HEK293 (cell line): ENCODE data around the gene GPATCH4.

ENCODE experiments used
- GLIS2 ChIP-seq: fragments of 450-650 bp; formaldehyde crosslinking; IDR thresholded peaks from 2 replicates; pipeline ENCODE4 v1.5.1; 2016; ENCODE audit warnings: missing biosample characterization, missing genetic modification characterization
- IKZF3 ChIP-seq: fragments of 450-650 bp; IDR thresholded peaks from 2 replicates; pipeline ENCODE4 v1.5.0; 2018; ENCODE audit warnings: missing biosample characterization, mild to moderate bottlenecking, missing genetic modification characterization, moderate library complexity
- SCRT1 ChIP-seq: fragments of 450-650 bp; formaldehyde crosslinking; IDR thresholded peaks from 2 replicates; pipeline ENCODE4 v1.5.1; 2016; ENCODE audit warnings: missing biosample characterization, missing genetic modification characterization, borderline replicate concordance
- ZBTB1 ChIP-seq: fragments of 450-650 bp; formaldehyde crosslinking; IDR thresholded peaks from 2 replicates; pipeline ENCODE4 v1.5.1; 2016; ENCODE audit warnings: missing biosample characterization, missing genetic modification characterization
- ZBTB7A ChIP-seq: fragments of 450-650 bp; formaldehyde crosslinking; IDR thresholded peaks from 2 replicates; pipeline ENCODE4 v1.5.1; 2016; ENCODE audit warnings: low read depth, missing biosample characterization, missing genetic modification characterization
- ZFP69B ChIP-seq: fragments of 450-650 bp; formaldehyde crosslinking; IDR thresholded peaks from 2 replicates; pipeline ENCODE4 v1.5.1; 2016; ENCODE audit warnings: missing biosample characterization, missing genetic modification characterization
- ZNF23 ChIP-seq: fragments of 450-650 bp; formaldehyde crosslinking; IDR thresholded peaks from 2 replicates; pipeline ENCODE4 v1.5.1; 2016; ENCODE audit warnings: missing biosample characterization, missing genetic modification characterization, borderline replicate concordance
- ZNF24 ChIP-seq: fragments of 450-650 bp; formaldehyde crosslinking; IDR thresholded peaks from 2 replicates; pipeline ENCODE4 v1.5.1; 2016; ENCODE audit warnings: missing biosample characterization, missing genetic modification characterization
- ZNF248 ChIP-seq: fragments of 450-650 bp; formaldehyde crosslinking; IDR thresholded peaks from 2 replicates; pipeline ENCODE4 v1.5.1; 2017; ENCODE audit warnings: missing biosample characterization, missing genetic modification characterization
- ZNF335 ChIP-seq: fragments of 450-650 bp; formaldehyde crosslinking; conservative IDR thresholded peaks from 2 replicates; pipeline ENCODE4 v1.5.1; 2016; ENCODE audit warnings: missing biosample characterization, missing genetic modification characterization
- ZNF423 ChIP-seq: fragments of 450-650 bp; formaldehyde crosslinking; IDR thresholded peaks from 2 replicates; pipeline ENCODE4 v1.5.1; 2016; ENCODE audit warnings: missing biosample characterization, missing genetic modification characterization
- ZNF521 ChIP-seq: fragments of 450-650 bp; formaldehyde crosslinking; IDR thresholded peaks from 2 replicates; pipeline ENCODE4 v1.5.1; 2017; ENCODE audit warnings: missing biosample characterization, mild to moderate bottlenecking, missing genetic modification characterization
- ZNF558 ChIP-seq: fragments of 450-650 bp; formaldehyde crosslinking; IDR thresholded peaks from 2 replicates; pipeline ENCODE4 v1.5.1; 2016; ENCODE audit warnings: missing biosample characterization, missing genetic modification characterization
- ZNF621 ChIP-seq: fragments of 450-650 bp; formaldehyde crosslinking; IDR thresholded peaks from 2 replicates; pipeline ENCODE4 v1.5.1; 2017; ENCODE audit warnings: missing biosample characterization, missing genetic modification characterization
- ZNF624 ChIP-seq: fragments of 450-650 bp; formaldehyde crosslinking; IDR thresholded peaks from 2 replicates; pipeline ENCODE4 v1.5.1; 2017; ENCODE audit warnings: missing biosample characterization, missing genetic modification characterization
- ZNF777 ChIP-seq: fragments of 450-650 bp; formaldehyde crosslinking; IDR thresholded peaks from 2 replicates; pipeline ENCODE4 v1.5.1; 2017; ENCODE audit warnings: missing biosample characterization, missing genetic modification characterization, borderline replicate concordance
- ZNF785 ChIP-seq: fragments of 450-650 bp; formaldehyde crosslinking; IDR thresholded peaks from 2 replicates; pipeline ENCODE4 v1.5.1; 2016; ENCODE audit warnings: missing biosample characterization, missing genetic modification characterization
- ZXDB ChIP-seq: fragments of 450-650 bp; formaldehyde crosslinking; IDR thresholded peaks from 2 replicates; pipeline ENCODE4 v1.5.1; 2016; ENCODE audit warnings: missing biosample characterization, missing genetic modification characterization
- TF ChIP-seq, protein P1 (sequence below): IDR thresholded peaks from 2 replicates; pipeline ENCODE4 v1.6.1; 2011; ENCODE audit warnings: mild to moderate bottlenecking, low read depth, low read length, borderline replicate concordance
- TF ChIP-seq, protein P2 (sequence below): fragments of 450-650 bp; formaldehyde crosslinking; IDR thresholded peaks from 2 replicates; pipeline ENCODE4 v1.5.1; 2016; ENCODE audit warnings: missing biosample characterization, missing genetic modification characterization
- TF ChIP-seq, protein P3 (sequence below): fragments of 450-650 bp; formaldehyde crosslinking; IDR thresholded peaks from 2 replicates; pipeline ENCODE4 v1.5.1; 2016; ENCODE audit warnings: missing biosample characterization, missing genetic modification characterization, borderline replicate concordance
- TF ChIP-seq, protein P4 (sequence below): fragments of 450-650 bp; formaldehyde crosslinking; IDR thresholded peaks from 2 replicates; pipeline ENCODE4 v1.5.1; 2017; ENCODE audit warnings: missing biosample characterization, missing genetic modification characterization
- TF ChIP-seq, protein P5 (sequence below): fragments of 450-650 bp; formaldehyde crosslinking; IDR thresholded peaks from 2 replicates; pipeline ENCODE4 v1.5.1; 2016; ENCODE audit warnings: missing biosample characterization, missing genetic modification characterization
- TF ChIP-seq, protein P6 (sequence below): fragments of 450-650 bp; formaldehyde crosslinking; IDR thresholded peaks from 2 replicates; pipeline ENCODE4 v1.5.1; 2016; ENCODE audit warnings: missing biosample characterization, missing genetic modification characterization, low read depth

The GPATCH4 gene

DNA sequence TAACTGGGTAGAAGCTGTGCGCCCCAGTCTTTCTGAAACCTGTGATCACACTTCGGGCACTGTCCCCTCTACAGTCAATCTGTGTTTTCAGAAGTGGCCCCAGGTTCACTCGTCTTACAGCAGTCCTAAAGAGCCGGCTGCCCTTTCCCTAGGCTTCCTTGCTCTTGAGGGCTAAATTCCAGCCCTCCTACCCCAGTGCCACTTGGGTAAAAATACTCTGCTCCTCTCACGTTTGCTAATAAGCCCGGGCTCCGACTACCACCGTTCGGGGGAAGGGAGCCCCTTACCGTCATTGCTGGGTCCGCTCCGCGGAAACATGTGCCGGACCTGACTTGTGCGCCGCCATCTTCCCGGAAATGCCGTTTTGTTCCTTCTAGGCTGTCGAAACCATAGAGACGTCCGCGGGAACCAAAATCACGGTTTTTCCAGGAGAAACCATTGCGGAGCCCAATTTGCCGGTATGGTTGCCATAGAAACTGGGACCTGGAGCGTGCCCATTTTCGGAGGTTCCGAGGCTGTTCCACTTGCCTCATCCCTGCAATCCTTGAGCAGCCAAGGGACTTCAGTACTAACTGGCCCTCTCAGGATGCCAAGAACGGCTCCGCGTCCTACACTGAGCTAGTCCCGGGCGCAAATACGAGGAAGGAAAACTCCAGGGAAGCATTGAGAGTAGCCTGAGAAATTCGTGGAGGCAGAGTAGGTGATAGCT, at the start of gene GPATCH4 (continued):
- TF ChIP-seq ZNF785 (no peak), ZNF521 (tag by site-specific recombination) (no peak), ZNF335 (tag by site-specific recombination) (peak; percentile 72), ZNF423 (tag by site-specific recombination) (no peak), ZNF621 (tag by site-specific recombination) (no peak), ZNF558 (no peak), ZNF777 (tag by site-specific recombination) (no peak), GLIS2 (no peak), ZNF23 (no peak), ZNF24 (peak; percentile 85), IKZF3 (peak; percentile 94), ZNF624 (tag by site-specific recombination) (no peak), ZXDB (tag by site-specific recombination) (peak; percentile 79), SCRT1 (tag by site-specific recombination) (no peak), ZBTB1 (no peak), ZBTB7A (tag by site-specific recombination) (no peak), ZFP69B (no peak; the same call in 1 of the 2 replicates), ZNF248 (tag by site-specific recombination) (no peak)
- TF ChIP-seq, protein P1, sequence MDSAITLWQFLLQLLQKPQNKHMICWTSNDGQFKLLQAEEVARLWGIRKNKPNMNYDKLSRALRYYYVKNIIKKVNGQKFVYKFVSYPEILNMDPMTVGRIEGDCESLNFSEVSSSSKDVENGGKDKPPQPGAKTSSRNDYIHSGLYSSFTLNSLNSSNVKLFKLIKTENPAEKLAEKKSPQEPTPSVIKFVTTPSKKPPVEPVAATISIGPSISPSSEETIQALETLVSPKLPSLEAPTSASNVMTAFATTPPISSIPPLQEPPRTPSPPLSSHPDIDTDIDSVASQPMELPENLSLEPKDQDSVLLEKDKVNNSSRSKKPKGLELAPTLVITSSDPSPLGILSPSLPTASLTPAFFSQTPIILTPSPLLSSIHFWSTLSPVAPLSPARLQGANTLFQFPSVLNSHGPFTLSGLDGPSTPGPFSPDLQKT: no peak
- TF ChIP-seq, protein P2, sequence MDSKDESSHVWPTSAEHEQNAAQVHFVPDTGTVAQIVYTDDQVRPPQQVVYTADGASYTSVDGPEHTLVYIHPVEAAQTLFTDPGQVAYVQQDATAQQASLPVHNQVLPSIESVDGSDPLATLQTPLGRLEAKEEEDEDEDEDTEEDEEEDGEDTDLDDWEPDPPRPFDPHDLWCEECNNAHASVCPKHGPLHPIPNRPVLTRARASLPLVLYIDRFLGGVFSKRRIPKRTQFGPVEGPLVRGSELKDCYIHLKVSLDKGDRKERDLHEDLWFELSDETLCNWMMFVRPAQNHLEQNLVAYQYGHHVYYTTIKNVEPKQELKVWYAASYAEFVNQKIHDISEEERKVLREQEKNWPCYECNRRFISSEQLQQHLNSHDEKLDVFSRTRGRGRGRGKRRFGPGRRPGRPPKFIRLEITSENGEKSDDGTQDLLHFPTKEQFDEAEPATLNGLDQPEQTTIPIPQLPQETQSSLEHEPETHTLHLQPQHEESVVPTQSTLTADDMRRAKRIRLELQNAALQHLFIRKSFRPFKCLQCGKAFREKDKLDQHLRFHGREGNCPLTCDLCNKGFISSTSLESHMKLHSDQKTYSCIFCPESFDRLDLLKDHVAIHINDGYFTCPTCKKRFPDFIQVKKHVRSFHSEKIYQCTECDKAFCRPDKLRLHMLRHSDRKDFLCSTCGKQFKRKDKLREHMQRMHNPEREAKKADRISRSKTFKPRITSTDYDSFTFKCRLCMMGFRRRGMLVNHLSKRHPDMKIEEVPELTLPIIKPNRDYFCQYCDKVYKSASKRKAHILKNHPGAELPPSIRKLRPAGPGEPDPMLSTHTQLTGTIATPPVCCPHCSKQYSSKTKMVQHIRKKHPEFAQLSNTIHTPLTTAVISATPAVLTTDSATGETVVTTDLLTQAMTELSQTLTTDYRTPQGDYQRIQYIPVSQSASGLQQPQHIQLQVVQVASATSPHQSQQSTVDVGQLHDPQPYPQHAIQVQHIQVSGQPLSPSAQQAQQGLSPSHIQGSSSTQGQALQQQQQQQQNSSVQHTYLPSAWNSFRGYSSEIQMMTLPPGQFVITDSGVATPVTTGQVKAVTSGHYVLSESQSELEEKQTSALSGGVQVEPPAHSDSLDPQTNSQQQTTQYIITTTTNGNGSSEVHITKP (tag by site-specific recombination): peak; percentile 97
- TF ChIP-seq, protein P3, sequence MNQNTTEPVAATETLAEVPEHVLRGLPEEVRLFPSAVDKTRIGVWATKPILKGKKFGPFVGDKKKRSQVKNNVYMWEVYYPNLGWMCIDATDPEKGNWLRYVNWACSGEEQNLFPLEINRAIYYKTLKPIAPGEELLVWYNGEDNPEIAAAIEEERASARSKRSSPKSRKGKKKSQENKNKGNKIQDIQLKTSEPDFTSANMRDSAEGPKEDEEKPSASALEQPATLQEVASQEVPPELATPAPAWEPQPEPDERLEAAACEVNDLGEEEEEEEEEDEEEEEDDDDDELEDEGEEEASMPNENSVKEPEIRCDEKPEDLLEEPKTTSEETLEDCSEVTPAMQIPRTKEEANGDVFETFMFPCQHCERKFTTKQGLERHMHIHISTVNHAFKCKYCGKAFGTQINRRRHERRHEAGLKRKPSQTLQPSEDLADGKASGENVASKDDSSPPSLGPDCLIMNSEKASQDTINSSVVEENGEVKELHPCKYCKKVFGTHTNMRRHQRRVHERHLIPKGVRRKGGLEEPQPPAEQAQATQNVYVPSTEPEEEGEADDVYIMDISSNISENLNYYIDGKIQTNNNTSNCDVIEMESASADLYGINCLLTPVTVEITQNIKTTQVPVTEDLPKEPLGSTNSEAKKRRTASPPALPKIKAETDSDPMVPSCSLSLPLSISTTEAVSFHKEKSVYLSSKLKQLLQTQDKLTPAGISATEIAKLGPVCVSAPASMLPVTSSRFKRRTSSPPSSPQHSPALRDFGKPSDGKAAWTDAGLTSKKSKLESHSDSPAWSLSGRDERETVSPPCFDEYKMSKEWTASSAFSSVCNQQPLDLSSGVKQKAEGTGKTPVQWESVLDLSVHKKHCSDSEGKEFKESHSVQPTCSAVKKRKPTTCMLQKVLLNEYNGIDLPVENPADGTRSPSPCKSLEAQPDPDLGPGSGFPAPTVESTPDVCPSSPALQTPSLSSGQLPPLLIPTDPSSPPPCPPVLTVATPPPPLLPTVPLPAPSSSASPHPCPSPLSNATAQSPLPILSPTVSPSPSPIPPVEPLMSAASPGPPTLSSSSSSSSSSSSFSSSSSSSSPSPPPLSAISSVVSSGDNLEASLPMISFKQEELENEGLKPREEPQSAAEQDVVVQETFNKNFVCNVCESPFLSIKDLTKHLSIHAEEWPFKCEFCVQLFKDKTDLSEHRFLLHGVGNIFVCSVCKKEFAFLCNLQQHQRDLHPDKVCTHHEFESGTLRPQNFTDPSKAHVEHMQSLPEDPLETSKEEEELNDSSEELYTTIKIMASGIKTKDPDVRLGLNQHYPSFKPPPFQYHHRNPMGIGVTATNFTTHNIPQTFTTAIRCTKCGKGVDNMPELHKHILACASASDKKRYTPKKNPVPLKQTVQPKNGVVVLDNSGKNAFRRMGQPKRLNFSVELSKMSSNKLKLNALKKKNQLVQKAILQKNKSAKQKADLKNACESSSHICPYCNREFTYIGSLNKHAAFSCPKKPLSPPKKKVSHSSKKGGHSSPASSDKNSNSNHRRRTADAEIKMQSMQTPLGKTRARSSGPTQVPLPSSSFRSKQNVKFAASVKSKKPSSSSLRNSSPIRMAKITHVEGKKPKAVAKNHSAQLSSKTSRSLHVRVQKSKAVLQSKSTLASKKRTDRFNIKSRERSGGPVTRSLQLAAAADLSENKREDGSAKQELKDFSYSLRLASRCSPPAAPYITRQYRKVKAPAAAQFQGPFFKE (tag by site-specific recombination): no peak
- TF ChIP-seq, protein P4, sequence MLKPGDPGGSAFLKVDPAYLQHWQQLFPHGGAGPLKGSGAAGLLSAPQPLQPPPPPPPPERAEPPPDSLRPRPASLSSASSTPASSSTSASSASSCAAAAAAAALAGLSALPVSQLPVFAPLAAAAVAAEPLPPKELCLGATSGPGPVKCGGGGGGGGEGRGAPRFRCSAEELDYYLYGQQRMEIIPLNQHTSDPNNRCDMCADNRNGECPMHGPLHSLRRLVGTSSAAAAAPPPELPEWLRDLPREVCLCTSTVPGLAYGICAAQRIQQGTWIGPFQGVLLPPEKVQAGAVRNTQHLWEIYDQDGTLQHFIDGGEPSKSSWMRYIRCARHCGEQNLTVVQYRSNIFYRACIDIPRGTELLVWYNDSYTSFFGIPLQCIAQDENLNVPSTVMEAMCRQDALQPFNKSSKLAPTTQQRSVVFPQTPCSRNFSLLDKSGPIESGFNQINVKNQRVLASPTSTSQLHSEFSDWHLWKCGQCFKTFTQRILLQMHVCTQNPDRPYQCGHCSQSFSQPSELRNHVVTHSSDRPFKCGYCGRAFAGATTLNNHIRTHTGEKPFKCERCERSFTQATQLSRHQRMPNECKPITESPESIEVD (tag by site-specific recombination): no peak
- TF ChIP-seq, protein P5, sequence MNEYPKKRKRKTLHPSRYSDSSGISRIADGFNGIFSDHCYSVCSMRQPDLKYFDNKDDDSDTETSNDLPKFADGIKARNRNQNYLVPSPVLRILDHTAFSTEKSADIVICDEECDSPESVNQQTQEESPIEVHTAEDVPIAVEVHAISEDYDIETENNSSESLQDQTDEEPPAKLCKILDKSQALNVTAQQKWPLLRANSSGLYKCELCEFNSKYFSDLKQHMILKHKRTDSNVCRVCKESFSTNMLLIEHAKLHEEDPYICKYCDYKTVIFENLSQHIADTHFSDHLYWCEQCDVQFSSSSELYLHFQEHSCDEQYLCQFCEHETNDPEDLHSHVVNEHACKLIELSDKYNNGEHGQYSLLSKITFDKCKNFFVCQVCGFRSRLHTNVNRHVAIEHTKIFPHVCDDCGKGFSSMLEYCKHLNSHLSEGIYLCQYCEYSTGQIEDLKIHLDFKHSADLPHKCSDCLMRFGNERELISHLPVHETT: peak; percentile 79
- TF ChIP-seq, protein P6, sequence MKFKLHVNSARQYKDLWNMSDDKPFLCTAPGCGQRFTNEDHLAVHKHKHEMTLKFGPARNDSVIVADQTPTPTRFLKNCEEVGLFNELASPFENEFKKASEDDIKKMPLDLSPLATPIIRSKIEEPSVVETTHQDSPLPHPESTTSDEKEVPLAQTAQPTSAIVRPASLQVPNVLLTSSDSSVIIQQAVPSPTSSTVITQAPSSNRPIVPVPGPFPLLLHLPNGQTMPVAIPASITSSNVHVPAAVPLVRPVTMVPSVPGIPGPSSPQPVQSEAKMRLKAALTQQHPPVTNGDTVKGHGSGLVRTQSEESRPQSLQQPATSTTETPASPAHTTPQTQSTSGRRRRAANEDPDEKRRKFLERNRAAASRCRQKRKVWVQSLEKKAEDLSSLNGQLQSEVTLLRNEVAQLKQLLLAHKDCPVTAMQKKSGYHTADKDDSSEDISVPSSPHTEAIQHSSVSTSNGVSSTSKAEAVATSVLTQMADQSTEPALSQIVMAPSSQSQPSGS (tag by site-specific recombination): no peak
